Trophoblast cell (in vitro differentiated cells and primary cell): ENCODE data around the gene RPRD2.

Experiments
- DNase-seq, 2 donors: peaks; one replicate each; pipeline ENCODE4 v3.0.0-alpha.2; 2016
- H2AFZ ChIP-seq: 2 replicates; pipeline ENCODE4 v1.6.1; 2013; ENCODE audit warnings: low read length, moderate library complexity, mild to moderate bottlenecking; ENCODE audit not compliant: insufficient read depth, poor library complexity
- H2AK5ac ChIP-seq: 2 replicates; pipeline ENCODE4 v1.6.1; 2013; ENCODE audit warnings: mild to moderate bottlenecking, low read length
- H2BK120ac ChIP-seq: 2 replicates; pipeline ENCODE4 v1.6.1; 2013; ENCODE audit warnings: low read length, mild to moderate bottlenecking, moderate library complexity; ENCODE audit not compliant: insufficient read depth, poor library complexity
- H2BK12ac ChIP-seq: 2 replicates; pipeline ENCODE4 v1.6.1; 2013; ENCODE audit warnings: mild to moderate bottlenecking, low read length, moderate library complexity
- H2BK5ac ChIP-seq: 2 replicates; pipeline ENCODE4 v1.6.1; 2013; ENCODE audit warnings: low read length, low read depth, moderate library complexity, mild to moderate bottlenecking; ENCODE audit not compliant: poor library complexity
- H3K14ac ChIP-seq: 2 replicates; pipeline ENCODE4 v1.6.1; 2013; ENCODE audit warnings: mild to moderate bottlenecking, low read length
- H3K18ac ChIP-seq: 2 replicates; pipeline ENCODE4 v1.6.1; 2013; ENCODE audit warnings: mild to moderate bottlenecking, low read length
- H3K23ac ChIP-seq: 2 replicates; pipeline ENCODE4 v1.6.1; 2013; ENCODE audit warnings: low read length
- H3K27ac ChIP-seq: 2 replicates; pipeline ENCODE4 v1.5.1; 2013; ENCODE audit warnings: low read depth, mild to moderate bottlenecking, inconsistent platforms, low read length, moderate library complexity
- H3K27me3 ChIP-seq: 2 replicates; pipeline ENCODE4 v1.6.1; 2013; ENCODE audit warnings: inconsistent platforms, mild to moderate bottlenecking, low read length, moderate library complexity; ENCODE audit not compliant: insufficient read depth
- H3K36me3 ChIP-seq, 2 experiments: 1 replicate in 1 of 2; 2 replicates in 1 of 2; pipeline ENCODE4 v1.6.1; 2013; ENCODE audit warnings: low read length in 2 of 2, mild to moderate bottlenecking in 2 of 2, moderate library complexity in 1 of 2; ENCODE audit not compliant: insufficient read depth in 2 of 2, control insufficient read depth in 1 of 2
- H3K4ac ChIP-seq: 2 replicates; pipeline ENCODE4 v1.6.1; 2013; ENCODE audit warnings: low read depth, mild to moderate bottlenecking, low read length, moderate library complexity
- H3K4me1 ChIP-seq, 2 experiments: 1 replicate in 1 of 2; 2 replicates in 1 of 2; pipeline ENCODE4 v1.6.1; 2013; ENCODE audit warnings: low read length in 2 of 2, mild to moderate bottlenecking in 2 of 2, moderate library complexity in 1 of 2; ENCODE audit not compliant: insufficient read depth in 2 of 2, control insufficient read depth in 1 of 2
- H3K4me2 ChIP-seq: 2 replicates; pipeline ENCODE4 v1.6.1; 2013; ENCODE audit warnings: inconsistent platforms, mild to moderate bottlenecking, low read length, moderate library complexity
- H3K4me3 ChIP-seq: 2 replicates; pipeline ENCODE4 v1.5.1; 2013; ENCODE audit warnings: mild to moderate bottlenecking, low read depth, low read length, inconsistent platforms
- H3K79me1 ChIP-seq: one replicate; pipeline ENCODE4 v1.6.1; 2013; ENCODE audit warnings: low read length
- H3K79me2 ChIP-seq: 2 replicates; pipeline ENCODE4 v1.6.1; 2013; ENCODE audit warnings: low read length, mild to moderate bottlenecking; ENCODE audit not compliant: control insufficient read depth, insufficient read depth, poor library complexity
- H3K9ac ChIP-seq: 2 replicates; pipeline ENCODE4 v1.6.1; 2013; ENCODE audit warnings: mild to moderate bottlenecking, low read length
- H3K9me3 ChIP-seq: 2 replicates; pipeline ENCODE4 v1.6.1; 2013; ENCODE audit warnings: low read depth, mild to moderate bottlenecking, control low read depth, inconsistent platforms, low read length; ENCODE audit not compliant: insufficient read depth
- H4K12ac ChIP-seq: 2 replicates; pipeline ENCODE4 v1.6.1; 2013; ENCODE audit warnings: low read depth, mild to moderate bottlenecking, low read length, moderate library complexity
- H4K8ac ChIP-seq: 2 replicates; pipeline ENCODE4 v1.6.1; 2013; ENCODE audit warnings: low read depth, mild to moderate bottlenecking, low read length, moderate library complexity
- H4K91ac ChIP-seq: one replicate; pipeline ENCODE4 v1.6.1; 2013; ENCODE audit warnings: low read depth, mild to moderate bottlenecking, low read length, moderate library complexity
- WGBS: extraction: QIAGEN DNeasy Blood & Tissue Kit; methylation state at CpG from one replicate; pipeline ENCODE4 v1.1.7; 2013; ENCODE audit warnings: missing lambda C conversion rate; ENCODE audit not compliant: insufficient read length, insufficient coverage; ENCODE audit errors: extremely low coverage; 5-methylcytosine and 5-hydroxymethylcytosine counted together

Gene RPRD2

DNA sequence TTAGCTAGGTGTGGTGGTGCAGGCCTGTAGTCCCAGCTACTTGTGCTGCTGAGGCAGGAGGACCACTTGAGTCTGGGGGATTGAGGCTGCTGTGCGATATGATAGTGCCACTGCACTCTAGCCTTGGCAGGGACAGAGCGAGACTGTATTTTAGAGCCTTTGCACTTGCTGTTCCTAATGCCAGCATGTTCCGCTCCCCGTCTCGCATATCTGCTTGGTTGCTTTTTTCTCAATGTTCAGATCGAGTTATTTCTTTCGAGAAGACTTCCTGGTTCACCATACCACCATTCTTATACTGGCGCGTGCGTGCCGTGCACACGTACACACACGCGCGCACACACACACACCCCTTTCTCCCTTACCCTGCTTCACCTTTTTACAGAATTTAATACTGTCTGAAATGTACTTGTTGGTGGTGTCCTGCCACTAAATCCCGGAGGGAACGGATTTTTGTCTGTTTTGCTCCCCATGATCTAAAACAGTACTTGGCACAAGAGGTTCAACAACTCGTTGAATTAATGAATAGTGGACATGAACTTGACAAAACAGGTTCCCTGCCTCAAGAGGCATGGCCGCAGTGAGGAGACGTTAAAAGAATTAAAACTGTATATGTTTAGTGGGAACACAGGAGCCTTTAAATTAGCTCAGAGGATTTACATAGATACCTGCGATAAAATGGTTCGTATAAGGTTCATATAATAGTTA is 1.1 kb upstream of the RPRD2 start:
- H2AK5ac ChIP-seq: no peak overlapping the region
- no peak overlapping the region for H3K4me3 ChIP-seq
- WGBS: 100% methylated on average over 3 of the region's 22 CpGs
- peaks cover 15% of the 10 kb centered on the region for H3K79me2 ChIP-seq
- H3K9ac ChIP-seq: no peak overlapping the region
- H3K36me3 ChIP-seq: no peaks in the 10 kb centered on the region
- H3K9me3 ChIP-seq: no peaks in the 10 kb centered on the region
- no peak overlapping the region for H4K91ac ChIP-seq
- H3K4me2 ChIP-seq: peak overlapping the region; percentile 26
- no peak overlapping the region for H3K23ac ChIP-seq
- no peak overlapping the region for H3K18ac ChIP-seq
- no peak overlapping the region for H2BK5ac ChIP-seq
- H4K12ac ChIP-seq: no peak overlapping the region
- no peak overlapping the region for H4K8ac ChIP-seq
- no peak overlapping the region for H2BK12ac ChIP-seq
- H3K4me1 ChIP-seq: peaks cover 0 to 4% of the 10 kb centered on the region in 2 experiments
- peak overlapping the region; percentile 47 for H2AFZ ChIP-seq
- peak in 1 of 2 donors; percentile 44 for DNase-seq
- no peak overlapping the region for H3K27ac ChIP-seq
- H3K79me1 ChIP-seq: peaks cover 13% of the 10 kb centered on the region
- no peaks in the 10 kb centered on the region for H3K27me3 ChIP-seq
- H3K14ac ChIP-seq: no peak overlapping the region
- no peak overlapping the region for H2BK120ac ChIP-seq
- no peak overlapping the region for H3K4ac ChIP-seq

DNA sequence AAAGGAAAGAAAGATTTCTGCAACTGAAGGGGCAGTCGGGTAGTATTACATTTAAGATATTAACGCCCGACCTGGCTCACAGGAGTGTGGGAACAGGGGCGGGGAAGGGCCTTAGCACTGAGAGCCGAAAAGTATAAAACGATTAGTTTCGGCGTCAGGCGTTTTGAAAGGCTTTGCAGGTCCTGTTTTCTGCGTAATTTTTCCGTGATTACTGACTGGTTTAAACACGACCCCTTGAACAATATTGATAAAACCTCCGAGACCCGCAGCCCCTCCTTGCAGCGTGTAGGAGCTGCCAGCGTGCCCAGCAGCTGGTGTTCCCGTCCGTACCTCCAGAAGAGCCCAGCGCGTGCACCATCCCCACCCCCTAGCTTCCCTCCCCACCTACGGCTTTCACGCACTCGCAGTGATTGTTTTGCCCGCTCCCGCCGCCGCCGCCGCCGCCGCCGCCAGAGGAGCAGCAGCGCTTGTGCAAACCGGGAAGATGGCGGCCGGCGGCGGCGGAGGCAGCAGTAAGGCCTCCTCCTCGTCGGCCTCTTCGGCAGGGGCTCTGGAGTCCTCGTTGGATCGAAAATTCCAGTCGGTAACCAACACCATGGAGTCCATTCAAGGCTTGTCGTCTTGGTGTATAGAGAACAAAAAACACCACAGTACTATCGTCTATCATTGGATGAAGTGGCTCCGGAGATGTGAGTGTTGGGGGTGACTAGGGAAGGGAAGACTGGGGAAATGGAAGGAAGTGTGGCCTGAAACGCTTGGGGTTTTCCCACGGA is 470 bp downstream of the RPRD2 start:
- peak overlapping the region; percentile 88 for H2BK5ac ChIP-seq
- peak overlapping the region; percentile 75 for H3K9ac ChIP-seq
- peak overlapping the region; percentile 63 for H2BK12ac ChIP-seq
- peak overlapping the region; percentile 81 for H4K8ac ChIP-seq
- H2AK5ac ChIP-seq: peak overlapping the region; percentile 78
- H3K27me3 ChIP-seq: no peaks in the 10 kb centered on the region
- no peak overlapping the region for H3K23ac ChIP-seq
- peaks cover 0 to 4% of the 10 kb centered on the region in 2 experiments for H3K4me1 ChIP-seq
- H3K79me2 ChIP-seq: peaks cover 16% of the 10 kb centered on the region
- H3K36me3 ChIP-seq: no peaks in the 10 kb centered on the region
- WGBS: no CpG with 5 or more reads among the region's 50 CpGs
- H3K18ac ChIP-seq: peak overlapping the region; percentile 83
- peak overlapping the region; percentile 75 for H3K14ac ChIP-seq
- H3K4ac ChIP-seq: peak overlapping the region; percentile 35
- H3K9me3 ChIP-seq: no peaks in the 10 kb centered on the region
- H2BK120ac ChIP-seq: peak overlapping the region; percentile 92
- peak overlapping the region; percentile 79 for H3K4me3 ChIP-seq
- H2AFZ ChIP-seq: peak overlapping the region; percentile 57
- peak overlapping the region; percentile 89 for H3K27ac ChIP-seq
- H4K91ac ChIP-seq: peak overlapping the region; percentile 79
- H3K79me1 ChIP-seq: peaks cover 13% of the 10 kb centered on the region
- DNase-seq: peak; percentile 55 to 71
- peak overlapping the region; percentile 76 for H3K4me2 ChIP-seq
- H4K12ac ChIP-seq: peak overlapping the region; percentile 80

- no CpG with 5 or more reads among the region's 3 CpGs for WGBS
- no peak overlapping the region for H4K91ac ChIP-seq
- H3K79me1 ChIP-seq: peaks cover 13% of the 10 kb centered on the region
- H3K23ac ChIP-seq: no peak overlapping the region
- H2AK5ac ChIP-seq: no peak overlapping the region
- no peak overlapping the region for H3K14ac ChIP-seq
- no peak overlapping the region for H2BK12ac ChIP-seq
- peaks cover 19% of the 10 kb centered on the region for H3K79me2 ChIP-seq
- no peak for DNase-seq
- no peak overlapping the region for H2AFZ ChIP-seq
- H3K27me3 ChIP-seq: no peaks in the 10 kb centered on the region
- H4K12ac ChIP-seq: no peak overlapping the region
- no peak overlapping the region for H3K9ac ChIP-seq
- peaks cover 0 to 4% of the 10 kb centered on the region in 2 experiments for H3K4me1 ChIP-seq
- H3K4me3 ChIP-seq: peak overlapping the region; percentile 69
- peak overlapping the region; percentile 71 for H3K4ac ChIP-seq
- no peak overlapping the region for H2BK120ac ChIP-seq
- no peaks in the 10 kb centered on the region for H3K9me3 ChIP-seq
- H3K4me2 ChIP-seq: peak overlapping the region; percentile 76
- H3K18ac ChIP-seq: no peak overlapping the region
- H4K8ac ChIP-seq: no peak overlapping the region
- no peak overlapping the region for H3K27ac ChIP-seq
- no peaks in the 10 kb centered on the region for H3K36me3 ChIP-seq
- H2BK5ac ChIP-seq: no peak overlapping the region
These were observed 2.0 kb downstream of the RPRD2 start for GRCh38 chr1:150365941-150366340.

DNA sequence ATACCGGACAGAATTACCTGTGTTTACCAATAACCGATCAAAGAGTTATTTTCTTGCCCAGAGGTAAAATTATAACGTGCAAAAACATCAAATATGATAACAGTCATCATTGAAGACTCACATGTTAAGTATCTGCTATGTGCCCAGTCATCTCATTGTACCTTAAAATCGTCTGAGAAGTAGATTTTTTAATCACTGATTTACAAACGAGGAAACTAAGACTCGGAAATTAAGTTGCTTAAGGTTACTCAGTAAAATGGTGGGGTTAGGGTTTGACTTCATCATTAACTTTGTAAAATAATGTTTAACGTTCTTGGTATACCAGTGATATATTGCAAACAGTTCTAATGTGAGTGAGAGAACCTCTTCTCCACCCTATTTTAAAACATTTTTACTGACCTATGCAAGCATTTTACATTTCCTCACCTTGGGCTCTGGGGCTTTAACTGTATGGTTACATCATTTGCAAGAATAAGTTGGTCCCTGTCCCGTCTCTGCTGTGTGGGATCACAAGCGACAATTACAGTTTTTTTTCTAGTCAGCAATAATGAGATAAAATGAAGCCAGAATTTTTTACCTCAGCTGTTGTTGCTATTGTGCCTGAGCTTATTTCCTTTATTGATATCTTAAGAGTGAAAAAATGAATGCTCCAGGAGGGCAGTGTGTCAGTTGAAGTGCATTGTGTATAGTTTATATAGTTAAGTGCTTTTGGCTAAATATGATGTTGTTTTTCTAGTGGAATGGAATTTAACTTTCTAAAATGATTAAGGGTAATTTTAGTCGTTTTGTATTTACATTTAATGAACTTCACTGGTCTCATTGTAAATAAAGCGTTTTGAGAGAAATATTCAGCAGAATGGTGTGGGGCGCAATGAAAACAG is 2.7 kb downstream of the RPRD2 start:
- no peak overlapping the region for H3K4me3 ChIP-seq
- H3K4me1 ChIP-seq: peaks cover 0 to 4% of the 10 kb centered on the region in 2 experiments
- no peak overlapping the region for H2BK5ac ChIP-seq
- H3K9me3 ChIP-seq: no peaks in the 10 kb centered on the region
- no peak overlapping the region for H2BK12ac ChIP-seq
- H3K14ac ChIP-seq: no peak overlapping the region
- H2BK120ac ChIP-seq: no peak overlapping the region
- H3K79me1 ChIP-seq: peaks cover 13% of the 10 kb centered on the region
- no peak overlapping the region for H2AK5ac ChIP-seq
- H3K4me2 ChIP-seq: peak overlapping the region; percentile 76
- H3K27me3 ChIP-seq: no peaks in the 10 kb centered on the region
- peak overlapping the region; percentile 64 for H3K4ac ChIP-seq
- H3K36me3 ChIP-seq: no peaks in the 10 kb centered on the region
- H3K27ac ChIP-seq: no peak overlapping the region
- no peak overlapping the region for H2AFZ ChIP-seq
- no CpG with 5 or more reads among the region's 12 CpGs for WGBS
- H3K79me2 ChIP-seq: peaks cover 19% of the 10 kb centered on the region
- H3K9ac ChIP-seq: no peak overlapping the region
- H4K91ac ChIP-seq: no peak overlapping the region
- no peak overlapping the region for H4K12ac ChIP-seq
- DNase-seq: peak in 1 of 2 donors; percentile 21
- H3K23ac ChIP-seq: no peak overlapping the region
- no peak overlapping the region for H4K8ac ChIP-seq
- H3K18ac ChIP-seq: no peak overlapping the region
